DND-41 (cell line): ENCODE results near the gene BTN3A1.

ENCODE experiments used
- ATAC-seq: fragments of 200-7000 bp; cut with Tn5 transposase; 3 replicates; pipeline ENCODE4 v1.9.1; 2021; ENCODE audit warnings: low read depth; ENCODE audit not compliant: insufficient read depth
- DNase-seq: peaks from one replicate; pipeline ENCODE4 v3.0.0-alpha.2; 2020
- H2AFZ ChIP-seq: 2 replicates; pipeline ENCODE4 v1.6.0; 2012; ENCODE audit warnings: low read depth, low read length
- H3K27ac ChIP-seq: 2 replicates; pipeline ENCODE4 v1.5.1; 2012; ENCODE audit warnings: low read length, inconsistent platforms
- H3K27me3 ChIP-seq: fragments of 200-600 bp; sonication (generic); 2 replicates; pipeline ENCODE4 v1.6.0; 2012; ENCODE audit warnings: low read length, mild to moderate bottlenecking, inconsistent platforms; ENCODE audit not compliant: insufficient read depth, poor library complexity
- H3K36me3 ChIP-seq: 2 replicates; pipeline ENCODE4 v1.5.1; 2012; ENCODE audit warnings: low read length, inconsistent platforms; ENCODE audit not compliant: insufficient read depth
- H3K4me1 ChIP-seq: 2 replicates; pipeline ENCODE4 v1.5.1; 2012; ENCODE audit warnings: mild to moderate bottlenecking, low read length; ENCODE audit not compliant: insufficient read depth
- H3K4me2 ChIP-seq: 2 replicates; pipeline ENCODE4 v1.6.0; 2012; ENCODE audit warnings: mild to moderate bottlenecking, moderate library complexity, low read length, inconsistent platforms; ENCODE audit not compliant: insufficient read depth
- H3K4me3 ChIP-seq, 2 experiments: fragments of 200-600 bp in 1 of 2; shearing (Covaris generic) in 1 of 2; 2 replicates each; pipeline ENCODE4 v1.5.1; 2012 to 2016; ENCODE audit warnings: inconsistent platforms in 2 of 2, low read length in 2 of 2, mild to moderate bottlenecking in 2 of 2, low read depth in 1 of 2, moderate library complexity in 1 of 2
- H3K79me2 ChIP-seq: 2 replicates; pipeline ENCODE4 v1.6.0; 2012; ENCODE audit warnings: low read length, inconsistent platforms; ENCODE audit not compliant: insufficient read depth
- H3K9ac ChIP-seq: 2 replicates; pipeline ENCODE4 v1.6.0; 2012; ENCODE audit warnings: low read depth, mild to moderate bottlenecking, inconsistent platforms, low read length, moderate library complexity
- H3K9me3 ChIP-seq: 2 replicates; pipeline ENCODE4 v1.5.1; 2012; ENCODE audit warnings: low read length, moderate library complexity, mild to moderate bottlenecking, inconsistent platforms; ENCODE audit not compliant: insufficient read depth, severe bottlenecking
- H4K20me1 ChIP-seq: 2 replicates; pipeline ENCODE4 v1.6.0; 2012; ENCODE audit warnings: low read length; ENCODE audit not compliant: insufficient read depth
- CTCF ChIP-seq: IDR thresholded peaks from 2 replicates; pipeline ENCODE4 v1.5.1; 2012; ENCODE audit warnings: borderline replicate concordance, low read length, moderate library complexity, mild to moderate bottlenecking; ENCODE audit not compliant: poor library complexity, severe bottlenecking; ENCODE audit errors: extremely low read depth
- EZH2 ChIP-seq: IDR thresholded peaks from 3 replicates; pipeline ENCODE4 v1.6.1; 2012; ENCODE audit warnings: borderline replicate concordance, low read depth, mild to moderate bottlenecking, moderate library complexity, low read length, inconsistent platforms; ENCODE audit not compliant: severe bottlenecking

The BTN3A1 gene

DNA sequence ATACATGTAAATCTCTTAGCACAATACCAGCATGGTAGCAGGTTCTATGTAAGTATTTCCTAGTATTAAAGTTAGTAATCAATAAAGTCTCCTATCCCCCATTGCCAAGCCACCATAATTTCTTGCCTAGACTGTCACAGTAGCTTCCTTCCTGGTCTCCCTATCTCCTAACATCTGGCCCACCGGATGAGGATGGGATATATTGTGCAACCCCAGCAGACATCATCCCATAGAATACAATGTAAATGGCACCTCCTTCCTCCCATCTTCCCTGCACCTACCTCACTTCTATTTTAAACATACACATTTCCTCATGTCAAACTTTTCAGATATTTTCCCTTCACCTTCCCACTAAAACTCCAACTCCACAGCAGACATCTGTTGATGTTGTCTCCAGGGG lies 3.5 kb upstream of the BTN3A1 start:
- Histone ChIP-seq H3K27me3 (no peaks in the 10 kb centered on the region), H3K4me3 (no peak overlapping the region), H3K4me1 (peaks cover 25% of the 10 kb centered on the region), H2AFZ (no peak overlapping the region), H3K79me2 (peaks cover 14% of the 10 kb centered on the region), H3K27ac (no peak overlapping the region), H3K9me3 (no peaks in the 10 kb centered on the region), H3K9ac (no peak overlapping the region), H3K4me2 (no peak overlapping the region), H3K36me3 (no peaks in the 10 kb centered on the region), H4K20me1 (no peaks in the 10 kb centered on the region)
- no peak for TF ChIP-seq CTCF
- TF ChIP-seq EZH2, result no peak
- DNase-seq (no peak), ATAC-seq (no peak)

- no peaks in the 10 kb centered on the region for H3K27me3 ChIP-seq
- H3K27ac ChIP-seq, result peak overlapping the region; percentile 90; the same call in 1 of the 2 replicates
- ATAC-seq, result no peak
- H3K36me3 ChIP-seq, result peaks cover 13% of the 10 kb centered on the region
- peaks cover 30% of the 10 kb centered on the region for H3K79me2 ChIP-seq
- H2AFZ ChIP-seq, result peak overlapping the region; percentile 71
- no peak overlapping the region for H3K4me2 ChIP-seq
- no peaks in the 10 kb centered on the region for H3K9me3 ChIP-seq
- H4K20me1 ChIP-seq, result no peaks in the 10 kb centered on the region
- peaks cover 46% of the 10 kb centered on the region for H3K4me1 ChIP-seq
- H3K4me3 ChIP-seq, result no peak overlapping the region
- peak; percentile 30 for DNase-seq
- H3K9ac ChIP-seq, result no peak overlapping the region; the same call in 1 of the 2 replicates
- TF ChIP-seq CTCF (no peak), EZH2 (no peak)
Observed at GRCh38 chr6:26400626-26401025, 1.4 kb upstream of the BTN3A1 start.

- peak overlapping the region; percentile 71 for H2AFZ ChIP-seq
- ATAC-seq, result peak; percentile 20
- peak overlapping the region; percentile 68 for H3K9ac ChIP-seq
- H3K36me3 ChIP-seq, result peaks cover 18% of the 10 kb centered on the region
- H3K4me2 ChIP-seq, result peak overlapping the region; percentile 84
- peaks cover 46% of the 10 kb centered on the region for H3K4me1 ChIP-seq
- peak overlapping the region; percentile 66; a peak in 3 of 4 replicates for H3K4me3 ChIP-seq
- H4K20me1 ChIP-seq, result no peaks in the 10 kb centered on the region
- peaks cover 30% of the 10 kb centered on the region for H3K79me2 ChIP-seq
- TF ChIP-seq EZH2, result no peak
- no peak for TF ChIP-seq CTCF
- no peak for DNase-seq
- no peaks in the 10 kb centered on the region for H3K9me3 ChIP-seq
- H3K27me3 ChIP-seq, result no peaks in the 10 kb centered on the region
- peak overlapping the region; percentile 90 for H3K27ac ChIP-seq
Observed at GRCh38 chr6:26401389-26401986, 587 bp upstream of the BTN3A1 start.

DNA sequence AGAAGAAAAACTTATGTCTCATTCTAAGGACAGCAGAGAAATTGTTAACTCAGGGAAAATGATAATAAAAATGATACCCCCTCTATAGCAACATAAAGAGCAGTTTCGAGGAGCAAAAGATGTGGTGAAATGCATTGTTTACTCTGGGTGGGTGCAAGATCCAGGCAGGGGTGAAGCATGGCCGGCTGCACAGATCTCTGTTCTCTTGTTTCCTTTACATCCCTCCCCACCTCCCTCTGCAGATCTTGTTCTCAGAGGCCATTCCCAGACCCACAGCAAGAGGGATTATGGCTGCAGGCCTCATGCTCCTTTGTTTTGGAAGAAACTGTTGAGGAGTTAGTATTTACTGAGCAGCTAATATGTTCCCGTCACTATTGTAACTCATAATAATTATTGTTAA lies 1.8 kb downstream of the BTN3A1 start:
- H3K4me2 ChIP-seq, result peak overlapping the region; percentile 84
- no peaks in the 10 kb centered on the region for H4K20me1 ChIP-seq
- peak overlapping the region; percentile 68 for H3K9ac ChIP-seq
- no peak for ATAC-seq
- DNase-seq, result no peak
- TF ChIP-seq CTCF (no peak), EZH2 (no peak)
- H3K27ac ChIP-seq, result no peak overlapping the region; the same call in 1 of the 2 replicates
- peaks cover 30% of the 10 kb centered on the region for H3K79me2 ChIP-seq
- H3K4me1 ChIP-seq, result peaks cover 46% of the 10 kb centered on the region
- peak overlapping the region in 1 of 2 experiments; percentile 66; a peak in 1 of 4 replicates for H3K4me3 ChIP-seq
- H3K36me3 ChIP-seq, result peaks cover 40% of the 10 kb centered on the region
- no peaks in the 10 kb centered on the region for H3K27me3 ChIP-seq
- H2AFZ ChIP-seq, result no peak overlapping the region
- H3K9me3 ChIP-seq, result no peaks in the 10 kb centered on the region
